HG02884 (cell line): ENCODE data around the gene FTCD.

ENCODE experiments used
- ATAC-seq: cut with Tn5 transposase; IDR thresholded peaks from one replicate; pipeline ENCODE4 v1.9.1; 2021; ENCODE audit warnings: mild to moderate bottlenecking, moderate library complexity; ENCODE audit not compliant: unreplicated experiment

Gene FTCD

DNA sequence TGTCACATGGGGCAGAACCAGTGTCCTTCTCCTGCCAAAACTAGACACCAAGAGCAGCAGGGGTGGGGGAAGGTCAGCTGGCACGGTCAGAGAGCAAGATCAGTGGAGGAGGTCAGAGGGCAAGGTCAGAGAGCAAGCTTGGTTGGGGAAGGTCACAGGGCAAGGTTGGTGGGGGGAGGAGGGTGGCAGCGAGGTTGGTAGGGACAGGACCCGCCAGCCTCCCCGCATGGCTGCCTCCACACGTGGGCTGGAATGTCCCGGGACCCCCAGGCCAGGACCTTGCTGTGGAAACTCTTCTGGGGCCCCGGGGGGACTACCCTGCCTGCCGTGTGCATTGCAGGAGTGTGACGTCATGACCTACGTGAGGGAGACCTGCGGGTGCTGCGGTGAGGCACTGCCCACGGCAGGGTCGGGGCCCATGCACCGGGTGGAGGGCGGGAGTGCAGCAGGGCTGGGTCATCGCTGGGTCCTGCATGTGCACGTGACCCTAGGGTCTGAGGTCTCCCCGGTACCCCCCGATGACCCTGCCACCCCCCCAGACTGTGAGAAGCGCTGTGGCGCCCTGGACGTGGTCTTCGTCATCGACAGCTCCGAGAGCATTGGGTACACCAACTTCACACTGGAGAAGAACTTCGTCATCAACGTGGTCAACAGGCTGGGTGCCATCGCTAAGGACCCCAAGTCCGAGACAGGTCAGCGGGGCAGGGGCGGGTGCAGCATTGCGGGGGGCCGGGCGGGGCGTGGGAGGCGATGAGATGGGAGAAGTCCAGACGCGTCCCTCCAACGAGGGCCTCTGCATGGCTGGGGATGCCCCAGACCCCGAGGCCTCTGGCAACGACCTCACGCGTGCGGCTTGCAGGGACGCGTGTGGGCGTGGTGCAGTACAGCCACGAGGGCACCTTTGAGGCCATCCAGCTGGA lies 30.2 kb downstream of the FTCD start:
- no peak for ATAC-seq

DNA sequence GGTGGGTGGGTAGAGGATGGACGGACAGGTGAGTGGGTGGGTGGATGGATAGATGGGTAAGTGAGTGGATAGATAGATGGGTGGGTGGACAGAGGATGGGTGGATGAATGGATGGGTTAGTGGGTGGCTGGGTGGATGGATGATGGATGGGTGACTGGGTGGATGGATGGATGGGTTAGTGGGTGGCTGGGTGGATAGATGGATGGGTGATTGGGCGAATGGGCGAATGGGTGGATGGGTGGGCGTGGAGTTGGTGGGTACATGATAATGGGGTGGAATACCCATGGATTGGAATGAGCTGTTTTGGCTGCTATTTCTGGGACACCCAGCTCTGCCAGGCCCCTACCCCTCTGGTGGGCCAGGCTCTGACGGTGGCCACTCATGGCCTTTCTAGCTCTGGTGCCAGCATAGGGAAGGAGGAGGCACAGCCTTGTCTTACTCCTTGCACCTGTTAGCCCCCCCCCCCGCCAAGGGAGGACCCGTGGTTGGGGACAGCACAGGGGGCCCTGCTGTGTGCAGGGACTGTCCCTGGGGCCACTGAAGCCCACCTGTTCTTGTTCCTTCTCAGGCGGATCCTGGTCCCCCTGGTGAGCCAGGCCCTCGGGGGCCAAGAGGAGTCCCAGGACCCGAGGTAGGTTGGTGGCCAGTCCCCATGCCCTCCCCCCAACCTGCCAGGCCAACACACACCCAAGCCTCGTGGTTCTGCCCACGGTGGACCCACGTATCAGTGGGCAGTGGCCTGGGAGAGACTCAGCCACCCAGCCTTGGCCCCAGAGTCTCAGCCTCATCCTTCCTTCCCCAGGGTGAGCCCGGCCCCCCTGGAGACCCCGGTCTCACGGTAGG lies 31.1 kb downstream of the FTCD start:
- ATAC-seq, result no peak

DNA sequence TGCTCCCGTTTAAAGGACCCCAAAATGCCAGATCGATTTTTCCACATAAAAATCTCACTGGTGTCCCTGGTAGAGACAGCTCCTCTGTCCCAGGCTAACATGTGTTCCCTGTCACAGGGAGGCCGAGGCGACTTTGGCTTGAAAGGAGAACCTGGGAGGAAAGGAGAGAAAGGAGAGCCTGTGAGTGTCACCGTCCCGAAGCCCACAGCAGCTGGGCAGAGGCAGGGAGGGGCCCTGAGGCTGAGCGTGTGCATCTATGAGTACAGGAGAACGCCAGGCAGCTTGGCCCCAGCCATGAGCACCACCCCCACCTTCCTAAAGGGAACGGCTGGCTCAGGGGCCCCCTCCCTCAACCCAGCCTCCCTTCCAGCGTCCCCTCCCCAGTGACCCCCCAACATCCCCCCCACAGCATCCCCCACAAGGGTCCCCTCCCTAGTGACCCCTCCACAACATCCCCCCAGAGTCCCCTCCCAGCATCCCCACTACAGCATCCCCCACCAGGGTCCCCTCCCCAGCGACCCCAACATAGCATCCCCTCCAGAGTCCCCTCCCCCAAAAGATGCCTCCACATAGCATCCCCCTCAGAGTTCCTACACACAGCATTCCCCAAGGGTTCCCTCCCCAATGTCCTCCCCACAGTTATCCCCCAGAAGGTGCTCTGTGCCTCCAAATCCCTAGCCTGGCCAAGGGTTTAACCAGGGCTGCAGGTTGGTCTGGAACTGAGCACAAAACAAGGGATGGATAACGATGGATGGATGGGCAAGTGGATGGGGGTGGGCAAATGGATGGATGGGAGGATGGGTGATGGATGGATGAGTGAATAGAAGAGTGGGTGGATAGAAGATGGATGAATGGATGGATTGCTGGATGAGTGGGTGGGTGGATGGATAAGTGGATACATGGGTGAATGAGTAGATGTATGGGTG lies 32.4 kb downstream of the FTCD start:
- ATAC-seq, result no peak

DNA sequence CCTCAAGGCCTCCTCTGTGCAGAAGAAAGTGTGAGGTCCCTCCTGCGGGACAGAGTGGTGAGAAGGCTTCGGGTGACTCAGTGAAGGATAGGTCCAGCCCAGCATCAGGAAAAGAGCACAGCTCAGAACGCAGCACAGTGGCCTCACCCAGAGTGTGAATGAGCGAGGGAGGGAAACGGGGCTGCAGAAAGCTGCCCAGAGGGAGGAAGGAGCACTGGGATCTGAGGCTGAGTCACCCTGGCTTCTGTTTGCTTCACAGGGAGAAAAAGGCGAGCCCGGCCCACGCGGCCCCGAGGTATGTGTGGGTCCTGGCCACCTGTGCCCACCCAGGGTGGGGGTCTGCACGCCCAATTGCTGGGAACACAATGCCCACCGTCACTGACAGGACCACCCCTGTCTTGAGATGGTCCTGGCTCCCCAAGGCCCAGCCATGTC lies 33.1 kb downstream of the FTCD start:
- ATAC-seq, result no peak

DNA sequence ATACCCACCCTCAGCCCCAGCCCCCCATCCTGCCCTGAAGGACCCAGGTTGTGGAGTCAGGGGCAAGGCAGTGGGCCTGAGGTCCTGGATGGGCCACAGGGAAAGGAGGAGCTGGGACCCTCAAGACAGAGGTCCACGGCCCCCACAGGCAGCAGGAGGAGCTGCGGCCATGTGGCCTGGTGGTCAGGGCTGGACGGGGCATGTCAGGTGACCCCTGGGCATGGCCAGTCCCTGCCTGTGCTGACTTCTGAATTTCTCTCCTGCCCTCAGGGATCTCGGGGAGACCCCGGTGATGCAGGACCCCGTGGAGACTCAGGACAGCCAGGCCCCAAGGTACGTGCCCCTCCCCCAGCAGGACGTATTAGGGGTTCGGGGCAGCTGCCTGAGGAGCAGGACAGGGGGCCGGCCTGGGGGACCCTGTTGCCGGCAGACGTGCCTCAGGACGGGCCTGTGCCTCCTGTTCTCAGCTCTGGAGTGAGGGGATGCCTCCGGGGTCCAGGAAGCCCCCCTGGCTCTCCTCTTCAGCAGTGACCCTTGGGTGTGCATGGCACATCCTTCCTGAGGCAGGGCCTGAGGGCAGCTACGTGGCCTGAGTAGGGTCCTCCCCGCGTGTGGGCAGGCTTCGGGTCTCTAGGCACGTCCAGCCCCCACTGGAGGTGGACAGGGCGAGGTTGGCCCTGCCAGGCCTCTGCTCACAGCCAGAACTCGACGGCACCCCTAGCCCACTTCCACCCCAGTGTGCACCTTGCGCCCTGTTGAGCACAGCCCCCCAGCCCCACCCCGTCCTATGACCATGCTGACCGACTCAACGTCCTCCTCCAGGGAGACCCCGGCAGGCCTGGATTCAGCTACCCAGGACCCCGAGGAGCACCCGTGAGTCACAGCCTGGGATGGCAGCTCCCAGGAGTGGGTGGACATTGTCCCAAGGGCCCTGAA lies 33.8 kb downstream of the FTCD start:
- ATAC-seq, result no peak

DNA sequence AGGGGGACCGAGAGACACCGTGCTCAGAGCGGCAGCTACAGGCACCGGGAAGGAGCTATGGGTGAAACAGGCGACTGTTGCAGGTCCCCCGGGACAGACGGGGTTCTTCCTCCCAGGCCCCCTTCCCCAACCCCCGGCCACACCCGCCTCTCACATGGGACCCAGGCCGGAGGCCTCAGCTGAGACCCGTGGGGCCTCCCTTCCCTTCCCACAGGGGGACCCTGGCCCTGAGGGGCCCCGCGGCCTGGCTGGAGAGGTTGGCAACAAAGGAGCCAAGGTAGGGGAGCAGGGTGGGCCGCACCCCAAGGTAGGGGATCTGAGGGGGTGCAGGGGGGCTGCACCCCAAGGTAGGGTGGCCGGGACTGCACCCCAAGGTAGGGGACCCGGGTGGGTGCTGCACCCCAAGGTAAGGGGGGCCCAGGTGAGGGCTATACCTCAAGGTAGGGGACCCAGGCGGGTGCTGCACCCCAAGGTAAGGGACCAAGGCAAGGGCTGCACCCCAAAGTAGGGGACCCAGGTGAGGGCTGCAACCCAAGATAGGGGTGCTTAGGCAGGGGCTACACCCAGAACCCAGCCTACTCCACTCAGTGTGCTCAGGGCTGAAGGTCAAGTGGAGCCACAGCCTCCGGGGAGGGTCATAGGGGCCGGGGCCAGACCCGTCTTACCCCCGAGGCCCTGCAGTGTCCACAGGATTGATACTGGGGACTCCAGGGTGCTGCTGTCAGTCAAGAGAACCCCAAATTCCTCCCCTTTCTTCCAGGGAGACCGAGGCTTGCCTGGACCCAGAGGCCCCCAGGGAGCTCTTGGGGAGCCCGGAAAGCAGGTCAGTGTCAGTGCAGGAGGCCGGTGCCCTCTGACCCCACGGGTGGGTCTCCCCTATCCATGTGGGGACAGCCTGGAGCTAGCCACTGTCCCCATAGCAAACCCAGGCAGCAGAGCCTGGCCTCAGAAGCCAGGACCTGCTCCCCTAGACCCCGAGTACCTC lies 34.8 kb downstream of the FTCD start:
- no peak for ATAC-seq

DNA sequence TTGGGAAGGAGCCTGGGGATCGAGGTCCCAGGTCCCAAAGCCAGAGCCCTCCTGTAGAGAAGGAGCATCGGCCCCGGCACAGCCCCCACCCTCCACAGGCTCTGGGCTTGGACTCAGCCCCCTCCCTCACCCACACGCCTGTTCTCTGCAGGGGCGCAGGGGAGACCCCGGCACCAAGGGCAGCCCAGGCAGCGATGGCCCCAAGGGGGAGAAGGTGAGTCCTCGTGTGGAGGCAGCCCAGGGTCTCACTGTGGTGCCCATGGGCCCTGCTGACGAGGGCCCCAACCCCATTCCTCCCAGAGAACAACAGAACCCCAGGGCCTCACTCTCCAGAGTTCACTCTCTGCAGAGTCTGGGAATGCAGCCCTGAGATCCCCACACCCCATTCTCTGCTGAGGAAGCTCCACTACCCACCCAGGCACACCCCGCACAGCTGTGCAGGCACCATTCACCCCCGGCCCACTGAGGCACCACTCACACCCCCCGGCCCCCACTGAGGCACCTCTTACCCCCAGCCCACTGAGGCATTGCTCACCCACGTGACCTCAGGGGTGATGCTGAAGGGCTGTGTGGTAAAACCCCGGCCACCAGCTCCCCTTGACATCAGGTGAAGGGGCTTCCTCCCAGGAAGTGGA lies 35.6 kb downstream of the FTCD start:
- ATAC-seq, result no peak

DNA sequence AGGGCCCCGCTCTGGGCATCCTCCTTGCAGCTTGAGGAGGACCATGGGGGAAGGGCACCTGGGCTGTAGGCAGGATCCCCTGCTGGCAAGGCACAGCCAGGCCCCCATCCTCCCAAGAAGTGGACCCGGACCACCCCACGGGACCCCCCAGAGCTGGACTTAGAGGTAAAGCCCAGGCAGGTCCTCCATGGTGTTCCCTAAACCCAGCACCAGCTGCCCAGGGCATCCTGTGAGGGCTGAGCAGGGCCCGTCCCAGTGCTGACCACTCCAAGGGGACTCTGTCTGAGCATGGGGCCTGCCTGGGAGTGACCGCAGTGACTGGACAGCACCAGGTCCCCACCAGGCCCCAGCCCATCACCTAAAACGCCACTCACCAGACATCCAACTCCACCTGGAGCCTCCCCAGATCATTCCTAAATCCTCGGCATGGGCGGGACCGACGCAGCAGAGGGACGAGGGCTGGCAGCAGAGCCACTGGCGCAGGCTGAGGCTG lies 36.2 kb downstream of the FTCD start:
- no peak for ATAC-seq

DNA sequence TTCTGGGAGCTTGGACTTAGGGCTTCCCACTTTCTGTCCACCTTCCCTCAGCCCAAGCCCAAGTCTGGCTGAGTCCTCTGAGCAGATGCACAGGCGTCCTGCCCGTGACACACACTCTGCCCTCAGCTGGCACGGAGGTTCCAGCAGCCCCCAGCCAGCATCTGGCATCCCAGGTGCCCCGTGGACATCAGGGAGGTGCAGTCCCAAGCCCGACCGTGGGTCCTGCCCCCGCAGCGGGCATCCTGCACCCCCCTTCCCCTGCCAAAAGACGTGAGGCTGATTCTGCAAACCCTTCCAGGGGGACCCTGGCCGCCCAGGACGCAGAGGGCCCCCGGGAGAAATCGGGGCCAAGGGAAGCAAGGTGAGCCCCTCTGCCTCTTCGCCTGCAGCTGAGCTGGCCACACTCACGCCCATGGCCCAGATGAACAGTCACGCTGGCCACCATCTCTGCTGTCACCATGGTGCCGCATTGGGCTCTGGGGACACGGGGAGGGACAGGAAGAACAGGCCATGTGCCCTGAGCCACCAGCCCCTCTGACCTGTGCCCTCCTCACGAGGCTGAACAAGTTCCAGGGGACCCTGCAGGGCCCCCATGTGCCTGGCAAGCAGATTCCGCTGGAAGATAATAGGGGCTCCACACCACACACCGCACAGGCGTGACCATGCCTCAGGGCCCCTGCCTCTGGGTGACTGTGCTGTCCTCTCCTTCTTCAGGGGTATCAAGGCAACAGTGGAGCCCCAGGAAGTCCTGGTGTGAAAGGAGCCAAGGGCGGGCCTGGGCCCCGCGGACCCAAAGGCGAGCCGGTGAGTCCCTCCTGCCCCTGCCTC lies 36.8 kb downstream of the FTCD start:
- no peak for ATAC-seq

DNA sequence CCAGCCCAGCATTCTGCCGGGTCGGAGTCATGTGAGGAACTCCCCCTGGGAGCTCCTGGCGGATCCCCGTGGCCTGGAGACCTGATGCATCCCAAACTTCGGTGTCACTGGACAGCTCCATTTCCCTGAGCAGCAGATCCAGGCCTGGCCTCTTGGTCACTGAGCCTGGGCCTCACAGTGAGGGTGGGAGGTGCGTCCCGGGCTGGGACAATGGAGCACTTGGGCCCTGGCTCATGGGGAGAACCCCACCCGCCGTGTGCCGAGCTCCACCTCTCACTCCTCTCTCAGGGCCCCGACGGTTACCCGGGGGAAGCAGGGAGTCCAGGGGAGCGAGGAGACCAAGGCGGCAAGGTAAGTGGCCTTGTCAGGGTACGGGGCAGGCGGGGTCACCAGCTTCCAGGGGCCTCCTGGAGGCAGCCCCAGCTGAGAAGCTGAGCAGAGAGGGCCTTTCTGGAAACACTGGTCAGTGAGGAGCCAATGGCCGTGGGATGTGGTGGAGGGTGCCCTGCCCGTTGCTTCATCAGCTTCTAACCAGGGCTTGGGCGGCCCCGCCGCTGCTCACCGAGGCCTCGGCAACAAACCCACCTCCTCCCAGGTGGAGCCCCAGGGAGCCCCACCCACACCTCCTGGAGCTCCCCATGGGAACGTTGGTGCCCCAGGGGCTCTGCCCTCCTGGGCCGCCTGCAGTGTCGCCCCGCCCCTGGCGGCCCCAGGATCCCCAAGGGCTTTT lies 37.6 kb downstream of the FTCD start:
- no peak for ATAC-seq

DNA sequence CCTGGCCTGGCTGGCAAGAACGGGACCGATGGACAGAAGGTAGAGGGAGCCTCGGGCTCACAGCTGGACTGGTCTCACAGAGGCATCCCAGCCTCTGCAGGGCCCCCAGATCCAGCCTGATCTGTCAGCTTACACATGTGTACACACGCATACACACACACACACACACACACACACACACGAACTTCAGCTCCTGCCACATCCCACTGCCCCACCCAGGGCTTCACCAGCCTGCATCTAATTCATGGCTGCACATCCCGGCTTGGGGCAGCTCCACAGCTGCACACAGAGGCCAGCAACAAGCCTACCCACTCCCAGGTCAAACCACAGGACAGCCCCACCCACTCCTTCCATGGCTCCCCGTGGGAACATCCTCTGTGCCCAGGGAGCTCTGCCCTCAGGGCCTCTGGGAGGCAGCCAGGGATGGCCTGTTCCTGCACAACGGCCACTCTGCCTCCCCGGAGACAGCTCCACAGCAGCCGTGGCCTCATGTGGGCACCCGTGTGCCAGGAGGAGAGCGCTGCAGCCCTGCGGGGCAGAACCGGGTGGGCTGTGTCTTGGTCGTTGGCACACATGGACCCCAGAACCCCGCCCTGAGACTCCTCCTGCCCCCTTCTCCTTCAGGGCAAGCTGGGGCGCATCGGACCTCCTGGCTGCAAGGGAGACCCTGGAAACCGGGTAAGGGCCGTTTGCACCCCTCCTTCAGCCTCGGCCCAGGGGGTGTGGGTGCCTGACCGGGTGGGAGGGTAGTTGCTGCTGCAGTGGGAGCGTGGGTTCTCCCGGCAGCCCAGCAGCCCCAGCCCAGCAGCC lies 38.4 kb downstream of the FTCD start:
- ATAC-seq, result no peak

DNA sequence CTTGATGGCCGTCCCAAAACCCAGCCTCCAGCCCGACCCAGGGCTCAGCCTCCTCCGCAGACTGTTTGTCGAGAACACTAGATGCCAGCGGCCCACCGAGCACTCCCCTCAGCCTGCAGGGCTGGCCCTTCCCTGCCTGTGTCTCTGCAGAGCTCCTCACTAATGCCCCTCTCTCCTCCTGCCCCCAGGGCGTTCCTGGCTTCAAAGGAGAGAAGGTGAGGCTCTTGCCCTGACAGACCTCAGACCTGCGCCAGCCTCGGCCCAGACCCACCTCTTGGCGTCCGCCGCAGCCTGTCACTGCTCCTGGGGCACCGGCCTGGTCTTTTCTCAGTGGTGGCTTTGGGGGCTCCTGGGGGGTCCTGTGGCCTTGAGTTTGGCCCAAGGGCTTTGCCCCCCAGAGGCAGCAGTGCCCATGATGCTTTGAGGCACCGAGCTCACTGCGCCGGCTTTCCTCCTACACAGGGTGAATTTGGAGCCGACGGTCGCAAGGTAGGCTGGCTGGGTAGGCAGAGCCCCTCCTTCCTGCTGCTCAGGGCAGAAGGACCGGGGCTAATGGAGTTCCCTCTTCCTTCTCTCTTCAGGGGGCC lies 39.1 kb downstream of the FTCD start:
- no peak for ATAC-seq

DNA sequence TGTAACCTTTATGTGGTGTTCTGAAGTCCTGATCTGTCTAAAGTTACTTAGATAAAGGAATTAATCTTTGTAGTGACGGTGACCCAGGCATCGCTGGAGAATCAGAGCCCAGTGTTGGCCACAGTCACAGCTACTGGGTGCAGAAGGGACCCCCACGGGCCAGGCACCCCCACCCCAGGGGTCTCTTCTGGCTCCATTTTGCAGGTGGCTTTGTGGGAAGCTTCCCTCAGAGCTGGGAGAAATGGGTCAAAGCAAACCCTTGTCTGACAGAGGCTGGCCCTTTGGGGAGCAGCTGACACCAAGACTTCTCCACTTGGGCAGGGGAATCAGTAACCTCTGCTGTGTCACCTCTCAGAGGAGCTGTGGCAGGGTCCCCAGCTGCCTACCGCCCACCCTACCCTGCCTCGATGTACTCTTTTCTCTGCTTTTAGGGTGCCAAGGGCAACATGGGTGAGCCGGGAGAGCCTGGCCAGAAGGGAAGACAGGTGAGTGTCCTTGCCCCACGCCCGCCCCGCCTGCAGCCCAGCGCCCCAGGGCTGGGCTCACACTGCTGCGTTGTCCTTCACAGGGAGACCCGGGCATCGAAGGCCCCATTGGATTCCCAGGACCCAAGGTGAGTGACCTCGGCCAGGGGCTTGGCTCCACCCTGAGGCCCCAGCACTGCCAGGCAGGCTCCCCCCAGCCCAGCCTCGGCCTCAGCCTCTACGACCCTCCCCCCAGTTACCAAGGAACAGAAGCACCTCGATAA lies 39.8 kb downstream of the FTCD start:
- ATAC-seq, result no peak

DNA sequence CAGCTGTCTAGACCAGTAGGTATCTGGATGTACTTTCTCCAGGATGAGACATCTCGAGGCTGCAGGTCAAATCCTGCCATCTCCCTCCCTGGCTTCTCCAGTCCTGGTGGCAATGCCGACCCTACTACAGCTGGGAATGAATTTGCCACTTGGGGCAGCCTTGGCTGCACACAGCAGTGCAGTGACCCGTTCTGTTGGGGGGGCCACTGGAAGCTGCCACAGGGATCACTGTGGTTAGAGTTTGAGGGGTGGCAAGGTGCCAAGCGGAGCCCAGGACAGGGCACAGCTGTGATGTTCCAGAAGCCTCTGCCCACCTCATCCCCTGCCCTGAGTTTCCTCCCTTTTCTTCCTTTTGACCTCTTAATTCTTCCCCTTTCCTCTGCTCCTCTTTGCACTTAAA lies 40.4 kb downstream of the FTCD start:
- ATAC-seq, result no peak
